Mucosa of stomach (tissue), 1 donor: Measurements from ENCODE around the gene PKP2.
"Not testable (repeated sequence)": the region's sequence is repeated elsewhere in the genome, so short reads cannot be mapped to it uniquely, and the experiment has no call there.

Experiments used
- H3K27me3 ChIP-seq: one replicate; pipeline ENCODE4 v1.7.0; 2013; ENCODE audit warnings: mild to moderate bottlenecking, low read length; ENCODE audit not compliant: control insufficient read depth, insufficient read depth
- H3K36me3 ChIP-seq: one replicate; pipeline ENCODE4 v1.7.0; 2013; ENCODE audit warnings: low read length; ENCODE audit not compliant: control insufficient read depth, insufficient read depth
- H3K4me1 ChIP-seq: one replicate; pipeline ENCODE4 v1.7.0; 2013; ENCODE audit warnings: mild to moderate bottlenecking, low read length; ENCODE audit not compliant: control insufficient read depth, insufficient read depth
- H3K4me3 ChIP-seq: one replicate; pipeline ENCODE4 v1.7.0; 2013; ENCODE audit warnings: low read length
- H3K9ac ChIP-seq: one replicate; pipeline ENCODE4 v1.7.0; 2013; ENCODE audit warnings: mild to moderate bottlenecking, low read length, moderate library complexity
- H3K9me3 ChIP-seq: one replicate; pipeline ENCODE4 v1.7.0; 2013; ENCODE audit warnings: mild to moderate bottlenecking, low read length, moderate library complexity; ENCODE audit not compliant: control insufficient read depth
- donor health status: Pancreatic carcinoma.

Gene PKP2

GRCh38 chr12:32893043-32893442 is 3.5 kb downstream of the PKP2 start:
- peaks cover 49% of the 10 kb centered on the region for H3K4me1 ChIP-seq
- H3K36me3 ChIP-seq = no peaks in the 10 kb centered on the region
- no peak overlapping the region for H3K9ac ChIP-seq
- H3K27me3 ChIP-seq = peaks cover 4% of the 10 kb centered on the region
- no peaks in the 10 kb centered on the region for H3K9me3 ChIP-seq
- H3K4me3 ChIP-seq = no peak overlapping the region

GRCh38 chr12:32892369-32892768 is 4.2 kb downstream of the PKP2 start:
- not testable (repeated sequence) for H3K27me3 ChIP-seq

DNA sequence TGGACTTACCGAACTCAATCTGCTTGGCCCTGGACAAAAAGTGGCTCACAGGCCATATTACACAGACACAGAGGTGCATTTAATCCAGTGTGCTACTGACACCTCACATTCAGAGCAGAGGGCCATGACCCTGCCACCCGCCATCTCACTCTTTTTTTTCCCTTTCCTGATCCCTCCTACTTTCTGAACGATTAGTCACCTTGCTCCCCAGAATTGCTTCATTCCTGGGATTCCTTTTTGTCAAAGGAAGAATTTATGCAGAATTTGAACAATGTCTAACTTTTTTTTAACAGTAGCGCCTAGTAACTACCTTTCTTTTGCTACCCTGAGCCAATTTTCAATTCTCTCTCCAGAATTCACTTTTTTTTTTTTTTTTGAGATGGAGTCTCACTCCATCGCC is 4.6 kb downstream of the PKP2 start:
- Histone ChIP-seq H3K9me3 (no peaks in the 10 kb centered on the region), H3K36me3 (no peaks in the 10 kb centered on the region), H3K27me3 (peaks cover 4% of the 10 kb centered on the region), H3K9ac (no peak overlapping the region), H3K4me3 (no peak overlapping the region), H3K4me1 (peaks cover 40% of the 10 kb centered on the region)

More at GRCh38 chr12:32892369-32892768, 4.2 kb downstream of the PKP2 start:
- not testable (repeated sequence) for H3K4me3 ChIP-seq, H3K36me3 ChIP-seq, H3K9ac ChIP-seq, H3K9me3 ChIP-seq
- H3K4me1 ChIP-seq = peaks cover 43% of the 10 kb centered on the region

GRCh38 chr12:32891526-32891925 is 5.1 kb downstream of the PKP2 start:
- Histone ChIP-seq H3K36me3 (no peaks in the 10 kb centered on the region), H3K4me1 (peaks cover 40% of the 10 kb centered on the region), H3K9ac (no peak overlapping the region), H3K4me3 (no peak overlapping the region), H3K9me3 (no peaks in the 10 kb centered on the region), H3K27me3 (peaks cover 4% of the 10 kb centered on the region)

DNA sequence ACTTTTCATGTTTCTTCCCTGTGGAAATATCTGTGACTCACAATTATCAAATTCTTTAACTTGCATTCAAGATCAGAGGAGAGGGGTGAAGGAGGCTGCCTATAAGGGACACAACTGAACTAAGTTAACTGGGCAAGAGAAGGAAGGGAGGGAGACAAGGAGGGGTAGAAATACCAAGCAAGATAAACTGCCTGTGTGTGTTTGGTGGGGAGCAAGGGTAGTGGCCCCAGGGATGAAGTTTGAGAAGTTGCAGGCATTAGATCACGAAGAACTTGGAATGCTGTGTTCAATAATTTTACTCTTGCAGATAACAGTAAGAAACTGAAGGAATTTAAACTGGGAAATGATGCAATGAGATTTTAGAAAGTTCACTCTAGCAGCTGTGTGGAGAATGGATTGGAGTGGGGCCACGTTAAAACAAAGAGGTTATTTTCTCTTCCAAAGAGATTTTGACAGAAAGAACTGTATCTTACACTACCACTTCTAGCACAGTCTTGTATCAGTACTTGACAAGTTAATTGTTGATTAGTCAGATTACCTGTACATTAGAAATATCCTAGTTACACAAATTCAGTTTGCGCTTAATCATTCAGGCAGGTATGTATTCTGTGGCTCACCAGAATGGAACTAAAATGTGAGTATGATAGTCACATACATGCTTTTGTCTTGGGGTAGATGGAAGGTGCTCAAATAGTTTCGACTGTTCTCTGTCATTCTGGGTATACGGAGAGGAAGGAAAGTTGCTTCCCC is 7.4 kb downstream of the PKP2 start:
- Histone ChIP-seq H3K9me3 (no peaks in the 10 kb centered on the region), H3K36me3 (no peaks in the 10 kb centered on the region), H3K9ac (no peak overlapping the region), H3K4me3 (no peak overlapping the region), H3K27me3 (peaks cover under 1% of the 10 kb centered on the region), H3K4me1 (peaks cover 37% of the 10 kb centered on the region)

DNA sequence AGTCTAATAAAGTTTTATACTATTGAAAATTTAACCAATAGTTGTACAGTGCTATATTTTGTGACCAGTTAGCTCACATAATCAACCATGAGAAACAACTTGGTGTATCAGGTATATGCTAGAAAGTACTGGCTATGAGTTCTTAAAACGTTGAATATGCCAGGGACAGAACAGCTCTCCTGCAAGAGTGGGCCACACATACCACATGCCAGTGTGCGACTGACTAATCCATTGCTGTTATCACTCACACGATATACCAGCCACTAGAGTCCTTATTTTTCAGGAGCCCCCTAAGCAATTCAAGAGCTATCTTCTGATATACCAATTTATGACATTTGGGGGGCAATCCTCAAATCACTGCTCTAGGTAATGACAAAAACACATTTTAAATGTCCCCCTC is 9.5 kb downstream of the PKP2 start:
- no peaks in the 10 kb centered on the region for H3K27me3 ChIP-seq
- H3K9me3 ChIP-seq = no peaks in the 10 kb centered on the region
- peaks cover 22% of the 10 kb centered on the region for H3K4me1 ChIP-seq
- no peak overlapping the region for H3K4me3 ChIP-seq
- no peak overlapping the region for H3K9ac ChIP-seq
- no peaks in the 10 kb centered on the region for H3K36me3 ChIP-seq

- H3K36me3 ChIP-seq = no peaks in the 10 kb centered on the region
- no peaks in the 10 kb centered on the region for H3K9me3 ChIP-seq
- no peak overlapping the region for H3K9ac ChIP-seq
- no peaks in the 10 kb centered on the region for H3K27me3 ChIP-seq
- no peak overlapping the region for H3K4me3 ChIP-seq
- peaks cover 9% of the 10 kb centered on the region for H3K4me1 ChIP-seq
Measured at GRCh38 chr12:32885831-32886230, 10.7 kb downstream of the PKP2 start.

GRCh38 chr12:32884962-32885361 is 11.6 kb downstream of the PKP2 start:
- H3K9me3 ChIP-seq = no peaks in the 10 kb centered on the region
- no peak overlapping the region for H3K9ac ChIP-seq
- no peaks in the 10 kb centered on the region for H3K36me3 ChIP-seq
- no peaks in the 10 kb centered on the region for H3K27me3 ChIP-seq
- peaks cover 6% of the 10 kb centered on the region for H3K4me1 ChIP-seq
- H3K4me3 ChIP-seq = no peak overlapping the region

GRCh38 chr12:32881702-32882101 is 14.9 kb downstream of the PKP2 start:
- no peaks in the 10 kb centered on the region for H3K27me3 ChIP-seq
- H3K36me3 ChIP-seq = no peaks in the 10 kb centered on the region
- no peak overlapping the region for H3K4me3 ChIP-seq
- H3K9ac ChIP-seq = no peak overlapping the region
- H3K9me3 ChIP-seq = no peaks in the 10 kb centered on the region
- H3K4me1 ChIP-seq = peaks cover 13% of the 10 kb centered on the region

GRCh38 chr12:32881107-32881506 is 15.5 kb downstream of the PKP2 start:
- Histone ChIP-seq H3K4me1 (peaks cover 13% of the 10 kb centered on the region), H3K36me3 (no peaks in the 10 kb centered on the region), H3K4me3 (no peak overlapping the region), H3K9ac (no peak overlapping the region), H3K9me3 (no peaks in the 10 kb centered on the region), H3K27me3 (no peaks in the 10 kb centered on the region)

DNA sequence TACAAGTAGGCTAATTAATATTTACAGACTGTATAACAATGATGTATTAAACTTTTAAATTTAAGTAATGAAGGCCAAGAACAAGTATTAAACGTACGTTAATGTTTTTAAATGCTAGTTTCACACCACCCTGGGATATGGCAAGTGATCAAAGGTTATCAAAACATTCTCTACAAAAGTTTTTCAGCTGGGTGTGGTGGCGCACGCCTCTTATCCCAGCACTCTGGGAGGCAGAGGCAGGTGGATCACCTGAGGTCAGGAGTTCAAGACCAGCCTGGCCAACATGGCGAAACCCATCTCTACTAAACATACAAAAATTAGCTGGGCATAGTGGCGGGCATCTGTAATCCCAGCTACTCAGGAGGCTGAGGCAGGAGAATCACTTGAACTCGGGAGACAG is 17.5 kb downstream of the PKP2 start:
- not testable (repeated sequence) for H3K36me3 ChIP-seq, H3K27me3 ChIP-seq, H3K9me3 ChIP-seq, H3K9ac ChIP-seq, H3K4me3 ChIP-seq
- H3K4me1 ChIP-seq = peaks cover 24% of the 10 kb centered on the region

DNA sequence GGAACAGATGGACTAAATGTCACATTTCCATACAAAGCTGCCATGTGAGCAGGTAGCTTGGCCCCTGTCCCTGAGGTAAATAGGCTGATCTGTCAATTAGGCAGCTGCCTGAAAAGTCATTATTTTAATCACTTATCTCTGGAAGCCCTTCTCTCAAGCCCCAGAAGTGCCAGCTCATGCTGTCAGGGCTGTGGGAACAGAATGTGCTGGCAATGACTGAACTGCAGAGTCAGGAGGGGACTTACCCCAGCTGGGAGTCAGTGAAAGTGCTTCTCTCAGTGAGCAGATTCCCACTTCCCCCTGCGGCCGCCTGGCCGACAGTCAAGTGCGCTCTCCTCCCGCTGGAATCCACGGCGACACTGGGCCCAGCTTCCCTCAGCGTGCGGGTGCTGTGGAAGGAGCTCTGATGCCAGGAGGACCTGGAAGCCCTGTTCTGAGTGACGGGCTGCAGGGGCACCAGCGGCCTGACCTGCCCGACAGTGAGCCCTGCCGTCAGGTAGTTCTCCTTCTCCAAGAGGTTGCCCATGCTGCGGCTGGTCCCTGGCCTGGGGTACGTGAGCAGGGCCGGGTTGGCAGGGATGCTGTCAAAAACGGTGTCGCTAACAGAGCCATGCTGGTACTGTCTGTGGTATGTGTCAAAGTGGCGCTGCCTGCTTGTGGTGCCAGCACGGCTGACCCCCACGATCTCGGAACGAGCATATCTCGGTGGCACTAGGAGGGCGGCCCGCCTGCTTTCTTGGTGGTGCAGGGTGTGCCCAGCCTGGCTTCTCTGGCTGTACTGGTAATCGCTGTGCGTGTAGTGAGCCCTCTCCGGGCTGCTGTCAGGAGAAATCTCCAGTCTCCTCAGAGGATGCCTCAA is 18.7 kb downstream of the PKP2 start:
- Histone ChIP-seq H3K4me3 (no peak overlapping the region), H3K4me1 (peaks cover 37% of the 10 kb centered on the region), H3K36me3 (no peaks in the 10 kb centered on the region), H3K9me3 (no peaks in the 10 kb centered on the region), H3K9ac (no peak overlapping the region), H3K27me3 (no peaks in the 10 kb centered on the region)
